ENCODE results near the gene HS6ST3.

HS6ST3 gene

DNA sequence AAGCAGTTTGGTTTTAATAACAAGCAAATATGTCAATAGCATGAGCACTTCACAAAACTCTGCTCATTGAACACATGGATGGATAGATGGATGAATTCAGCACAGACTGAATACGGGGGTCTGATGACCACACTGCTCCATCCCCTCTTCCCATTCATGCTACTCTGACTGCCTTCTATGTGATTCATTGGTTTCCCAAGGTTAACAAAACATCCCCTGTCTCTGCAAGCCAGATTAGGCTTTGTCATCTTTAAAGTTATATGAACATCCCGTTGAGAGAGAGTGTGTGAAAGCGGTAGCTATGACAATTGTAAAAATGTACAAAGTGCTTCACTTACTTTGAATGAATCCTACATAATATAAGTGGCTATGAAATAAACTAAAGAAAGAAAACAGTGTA lies 651.9 kb downstream of the HS6ST3 start:
- Histone ChIP-seq H3K27me3 (ENCODE audit: insufficient read depth, low read length, poor library complexity) (no peaks in the 10 kb centered on the region), H3K36me3 (ENCODE audit: insufficient read depth, low read length) (no peaks in the 10 kb centered on the region), H4K20me1 (ENCODE audit: insufficient read depth, low read length) (no peaks in the 10 kb centered on the region), H3K79me2 (ENCODE audit: insufficient read depth, low read length) (no peaks in the 10 kb centered on the region), H3K9ac (ENCODE audit: low read depth, low read length) (no peak overlapping the region), H3K4me1 (ENCODE audit: insufficient read depth, low read length) (no peaks in the 10 kb centered on the region), H3K4me2 (ENCODE audit: insufficient read depth, low read length) (no peak overlapping the region), H3K27ac (ENCODE audit: low read length) (no peak overlapping the region), H2AFZ (ENCODE audit: low read depth, low read length) (no peak overlapping the region), H3K9me3 (ENCODE audit: insufficient read depth, low read length, severe bottlenecking) (no peaks in the 10 kb centered on the region), H3K4me3 (ENCODE audit: low read depth in 1 of 2, low read length in 2 of 2) (no peak overlapping the region)
- DNase-seq (no peak), ATAC-seq (ENCODE audit: insufficient read depth, low read depth) (no peak)
- TF ChIP-seq EZH2 (IDR thresholded peaks at IDR 0.05; ENCODE audit: borderline replicate concordance, low read depth, low read length, severe bottlenecking) = no peak
- TF ChIP-seq, protein P1, sequence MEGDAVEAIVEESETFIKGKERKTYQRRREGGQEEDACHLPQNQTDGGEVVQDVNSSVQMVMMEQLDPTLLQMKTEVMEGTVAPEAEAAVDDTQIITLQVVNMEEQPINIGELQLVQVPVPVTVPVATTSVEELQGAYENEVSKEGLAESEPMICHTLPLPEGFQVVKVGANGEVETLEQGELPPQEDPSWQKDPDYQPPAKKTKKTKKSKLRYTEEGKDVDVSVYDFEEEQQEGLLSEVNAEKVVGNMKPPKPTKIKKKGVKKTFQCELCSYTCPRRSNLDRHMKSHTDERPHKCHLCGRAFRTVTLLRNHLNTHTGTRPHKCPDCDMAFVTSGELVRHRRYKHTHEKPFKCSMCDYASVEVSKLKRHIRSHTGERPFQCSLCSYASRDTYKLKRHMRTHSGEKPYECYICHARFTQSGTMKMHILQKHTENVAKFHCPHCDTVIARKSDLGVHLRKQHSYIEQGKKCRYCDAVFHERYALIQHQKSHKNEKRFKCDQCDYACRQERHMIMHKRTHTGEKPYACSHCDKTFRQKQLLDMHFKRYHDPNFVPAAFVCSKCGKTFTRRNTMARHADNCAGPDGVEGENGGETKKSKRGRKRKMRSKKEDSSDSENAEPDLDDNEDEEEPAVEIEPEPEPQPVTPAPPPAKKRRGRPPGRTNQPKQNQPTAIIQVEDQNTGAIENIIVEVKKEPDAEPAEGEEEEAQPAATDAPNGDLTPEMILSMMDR (IDR thresholded peaks at IDR 0.05; ENCODE audit: borderline replicate concordance, extremely low read depth, low read length, poor library complexity, severe bottlenecking) = no peak

DNA sequence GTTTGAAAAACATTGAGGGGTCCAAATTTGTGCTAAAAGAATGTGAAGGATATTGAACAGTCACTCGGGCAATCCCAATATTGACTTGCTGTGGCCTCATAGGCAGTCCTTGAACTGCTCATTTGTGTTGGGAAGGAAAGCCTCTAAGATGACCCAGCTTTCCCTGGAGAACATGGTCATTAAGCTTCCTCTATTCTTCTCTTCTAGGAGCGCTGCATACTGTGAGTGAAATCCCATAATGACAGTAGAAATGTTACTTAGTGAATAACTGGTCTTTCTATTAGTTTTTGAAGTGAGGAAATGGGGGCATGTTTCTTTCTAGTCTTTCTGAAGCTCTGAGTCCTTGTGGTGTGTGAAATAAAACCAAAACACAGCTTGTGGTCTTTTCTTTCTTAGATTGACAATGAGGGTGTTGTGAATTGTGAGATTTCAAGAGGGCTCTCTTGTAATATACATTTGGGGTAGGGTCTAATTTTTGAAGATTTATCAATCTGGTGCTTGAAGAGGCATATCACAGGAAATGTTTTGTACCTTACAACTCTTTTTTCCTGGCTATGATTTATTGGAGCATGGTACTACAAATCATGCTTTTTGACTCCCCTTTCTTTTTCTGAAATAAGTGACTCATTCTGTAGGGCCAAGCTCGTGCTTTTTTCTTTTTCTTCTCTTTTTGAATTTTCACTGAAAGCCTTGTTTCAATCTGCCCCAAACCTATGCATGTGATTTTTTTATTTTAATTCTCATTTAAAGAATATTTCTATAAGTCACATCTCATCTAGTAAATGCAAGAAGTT lies 653.6 kb downstream of the HS6ST3 start:
- Histone ChIP-seq H3K9ac (ENCODE audit: low read depth, low read length) (no peak overlapping the region), H3K27ac (ENCODE audit: low read length) (no peak overlapping the region), H3K9me3 (ENCODE audit: insufficient read depth, low read length, severe bottlenecking) (no peaks in the 10 kb centered on the region), H3K27me3 (ENCODE audit: insufficient read depth, low read length, poor library complexity) (no peaks in the 10 kb centered on the region), H3K36me3 (ENCODE audit: insufficient read depth, low read length) (no peaks in the 10 kb centered on the region), H3K79me2 (ENCODE audit: insufficient read depth, low read length) (no peaks in the 10 kb centered on the region), H4K20me1 (ENCODE audit: insufficient read depth, low read length) (no peaks in the 10 kb centered on the region), H2AFZ (ENCODE audit: low read depth, low read length) (no peak overlapping the region), H3K4me3 (ENCODE audit: low read depth in 1 of 2, low read length in 2 of 2) (no peak overlapping the region), H3K4me2 (ENCODE audit: insufficient read depth, low read length) (no peak overlapping the region), H3K4me1 (ENCODE audit: insufficient read depth, low read length) (no peaks in the 10 kb centered on the region)
- TF ChIP-seq EZH2 (IDR thresholded peaks at IDR 0.05; ENCODE audit: borderline replicate concordance, low read depth, low read length, severe bottlenecking) = no peak
- TF ChIP-seq, protein P1 (IDR thresholded peaks at IDR 0.05; ENCODE audit: borderline replicate concordance, extremely low read depth, low read length, poor library complexity, severe bottlenecking) = no peak
- no peak for DNase-seq
- no peak for ATAC-seq (ENCODE audit: insufficient read depth, low read depth)

- Histone ChIP-seq H3K9ac (ENCODE audit: low read depth, low read length) (no peak overlapping the region), H3K27ac (ENCODE audit: low read length) (no peak overlapping the region), H3K4me3 (ENCODE audit: low read depth in 1 of 2, low read length in 2 of 2) (no peak overlapping the region), H3K4me2 (ENCODE audit: insufficient read depth, low read length) (no peak overlapping the region), H3K36me3 (ENCODE audit: insufficient read depth, low read length) (no peaks in the 10 kb centered on the region), H2AFZ (ENCODE audit: low read depth, low read length) (no peak overlapping the region), H3K9me3 (ENCODE audit: insufficient read depth, low read length, severe bottlenecking) (no peaks in the 10 kb centered on the region), H3K27me3 (ENCODE audit: insufficient read depth, low read length, poor library complexity) (no peaks in the 10 kb centered on the region), H3K79me2 (ENCODE audit: insufficient read depth, low read length) (no peaks in the 10 kb centered on the region), H4K20me1 (ENCODE audit: insufficient read depth, low read length) (no peaks in the 10 kb centered on the region), H3K4me1 (ENCODE audit: insufficient read depth, low read length) (no peaks in the 10 kb centered on the region)
- ATAC-seq (ENCODE audit: insufficient read depth, low read depth) (no peak), DNase-seq (no peak)
- TF ChIP-seq, protein P1 (IDR thresholded peaks at IDR 0.05; ENCODE audit: borderline replicate concordance, extremely low read depth, low read length, poor library complexity, severe bottlenecking) = no peak
- no peak for TF ChIP-seq EZH2 (IDR thresholded peaks at IDR 0.05; ENCODE audit: borderline replicate concordance, low read depth, low read length, severe bottlenecking)
These were observed 654.7 kb downstream of the HS6ST3 start for GRCh38 chr13:96744367-96745331.

All from DND-41 (cell line).